SK-MEL-5 (cell line): ENCODE data around the gene NDUFAF5. TPM values are rescaled to one million over a fixed set of nuclear protein-coding genes. Genes with fewer than 3 reads are reported as not detected.

Experiments
- DNase-seq: peaks from one replicate; pipeline ENCODE4 v3.0.0-alpha.2; 2016; ENCODE audit warnings: low read depth, low spot score
- in situ Hi-C: cut with HindIII; loops from 2 replicates; pipeline ENCODE4 v1.10.0; 2016; ENCODE audit warnings: low sequenced_read_pairs, high pct_unique_total_duplicates, low pct_unique_long_range_greater_than_20kb
- total RNA-seq: library from RNA; depleted of rRNA; stranded (reverse); fragments of >200 nt; shearing (Covaris generic); gene quantifications from 2 replicates; pipeline ENCODE4 v1.2.3, GENCODE V29; 2014; rRNA removed

The NDUFAF5 gene
- total RNA-seq, 1 experiment from 2014 or later = 30.3 TPM

GRCh38 chr20:13852306-13852705, 67.5 kb downstream of the NDUFAF5 start:
- in situ Hi-C loops = no loop called here
- DNase-seq = peak; percentile 23

GRCh38 chr20:13855613-13856012, 70.8 kb downstream of the NDUFAF5 start:
- DNase-seq = no peak
- in situ Hi-C loops = no loop called here

- in situ Hi-C loops = no loop called here
- DNase-seq = peak; percentile 70
These were observed 71.5 kb downstream of the NDUFAF5 start for GRCh38 chr20:13856354-13856753.

- DNase-seq = no peak
- in situ Hi-C loops = no loop called here
These were observed 72.5 kb downstream of the NDUFAF5 start for GRCh38 chr20:13857304-13857703.

GRCh38 chr20:13857961-13858360, 73.1 kb downstream of the NDUFAF5 start:
- in situ Hi-C loops = no loop called here
- DNase-seq = no peak

- in situ Hi-C loops = no loop called here
- no peak for DNase-seq
These were observed 73.6 kb downstream of the NDUFAF5 start for GRCh38 chr20:13858439-13858838.

GRCh38 chr20:13858871-13859270, 74.0 kb downstream of the NDUFAF5 start:
- in situ Hi-C loops = no loop called here
- no peak for DNase-seq

GRCh38 chr20:13862245-13862644, 77.4 kb downstream of the NDUFAF5 start:
- no peak for DNase-seq
- in situ Hi-C loops = no loop called here

- peak; percentile 66 for DNase-seq
- in situ Hi-C loops = no loop called here
These were observed 78.4 kb downstream of the NDUFAF5 start for GRCh38 chr20:13863244-13863643.

GRCh38 chr20:13865156-13865555, 80.3 kb downstream of the NDUFAF5 start:
- in situ Hi-C loops = no loop called here
- no peak for DNase-seq

GRCh38 chr20:13865791-13866351, 81.0 kb downstream of the NDUFAF5 start:
- in situ Hi-C loops = no loop called here
- DNase-seq = no peak

- DNase-seq = no peak
These were observed 83.5 kb downstream of the NDUFAF5 start for GRCh38 chr20:13868331-13868730.

GRCh38 chr20:13870170-13870748, 85.4 kb downstream of the NDUFAF5 start:
- in situ Hi-C loops = no loop called here
- DNase-seq = peak; percentile 30

More at GRCh38 chr20:13868331-13868730, 83.5 kb downstream of the NDUFAF5 start:
- in situ Hi-C loops = no loop called here

Other genes with a start within 250 kb of the NDUFAF5 start
- 11.1 and 11.7 TPM in 2 replicates for gene TASP1, start 146.1 kb upstream of the NDUFAF5 start, total RNA-seq
- 22.8 and 24.9 TPM in 2 replicates for gene ESF1, start 109 bp upstream of the NDUFAF5 start, total RNA-seq
- not detected in 2 replicates for gene SEL1L2, start 205.6 kb downstream of the NDUFAF5 start, total RNA-seq
- gene MACROD2, start 210.5 kb downstream of the NDUFAF5 start, total RNA-seq = 1.3 and 3.3 TPM in 2 replicates